Measurements from ENCODE around the gene GAS6.

GAS6 gene

DNA sequence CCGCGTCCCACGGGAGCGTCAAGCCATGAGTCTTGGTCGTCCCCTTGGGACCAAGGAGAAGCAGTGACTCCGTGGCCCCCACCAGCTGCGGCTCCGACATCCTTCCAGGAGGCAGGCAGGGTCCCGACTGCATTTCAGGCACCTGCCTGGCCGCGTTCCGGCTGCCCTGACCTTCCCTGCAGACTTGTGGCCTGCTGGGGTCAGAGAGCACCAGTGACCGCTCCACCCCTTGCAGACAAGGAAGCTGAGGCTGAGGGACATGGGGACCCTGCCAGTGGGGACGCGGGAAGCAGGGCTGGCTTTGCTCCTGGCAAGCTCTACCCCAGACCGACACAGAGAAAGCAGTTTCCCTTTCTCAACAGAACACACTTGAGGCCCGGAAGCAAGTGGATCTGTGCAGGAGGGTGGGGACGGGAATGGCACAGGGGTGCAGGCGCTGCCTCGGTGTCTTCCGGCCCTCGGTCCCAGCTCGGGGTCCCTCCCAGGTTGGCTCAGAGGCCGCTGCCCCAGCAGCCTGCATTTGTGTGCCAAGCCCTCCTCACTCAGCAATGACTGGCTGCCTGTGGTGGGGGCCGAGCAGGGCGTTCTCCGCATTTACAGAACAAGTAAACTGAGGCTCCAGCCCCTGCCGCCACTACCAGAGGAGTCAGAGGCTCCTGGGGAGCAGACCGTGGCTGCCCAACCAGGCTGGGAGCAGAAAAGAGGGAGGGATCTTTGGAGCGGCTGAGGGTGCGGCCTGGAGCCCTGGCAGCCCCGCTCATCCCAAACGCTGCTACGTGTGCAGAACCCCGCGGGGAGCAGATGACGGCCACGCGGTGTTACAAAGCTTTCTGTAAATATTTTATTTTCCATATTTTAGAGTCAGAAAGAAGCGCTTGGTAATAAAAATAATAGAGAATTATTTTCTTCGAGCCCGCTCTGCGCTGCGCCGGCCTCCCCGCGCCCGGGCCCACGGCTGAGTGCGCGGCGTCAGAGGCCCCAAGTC is 43.9 kb downstream of the GAS6 start:
- DNase-seq: peak; percentile 35

GRCh38 chr13:113819341-113819730 is 44.5 kb downstream of the GAS6 start:
- no peak for DNase-seq

GRCh38 chr13:113818700-113819295 is 45.1 kb downstream of the GAS6 start:
- no peak for DNase-seq

GRCh38 chr13:113817860-113818691 is 45.8 kb downstream of the GAS6 start:
- DNase-seq: no peak

DNA sequence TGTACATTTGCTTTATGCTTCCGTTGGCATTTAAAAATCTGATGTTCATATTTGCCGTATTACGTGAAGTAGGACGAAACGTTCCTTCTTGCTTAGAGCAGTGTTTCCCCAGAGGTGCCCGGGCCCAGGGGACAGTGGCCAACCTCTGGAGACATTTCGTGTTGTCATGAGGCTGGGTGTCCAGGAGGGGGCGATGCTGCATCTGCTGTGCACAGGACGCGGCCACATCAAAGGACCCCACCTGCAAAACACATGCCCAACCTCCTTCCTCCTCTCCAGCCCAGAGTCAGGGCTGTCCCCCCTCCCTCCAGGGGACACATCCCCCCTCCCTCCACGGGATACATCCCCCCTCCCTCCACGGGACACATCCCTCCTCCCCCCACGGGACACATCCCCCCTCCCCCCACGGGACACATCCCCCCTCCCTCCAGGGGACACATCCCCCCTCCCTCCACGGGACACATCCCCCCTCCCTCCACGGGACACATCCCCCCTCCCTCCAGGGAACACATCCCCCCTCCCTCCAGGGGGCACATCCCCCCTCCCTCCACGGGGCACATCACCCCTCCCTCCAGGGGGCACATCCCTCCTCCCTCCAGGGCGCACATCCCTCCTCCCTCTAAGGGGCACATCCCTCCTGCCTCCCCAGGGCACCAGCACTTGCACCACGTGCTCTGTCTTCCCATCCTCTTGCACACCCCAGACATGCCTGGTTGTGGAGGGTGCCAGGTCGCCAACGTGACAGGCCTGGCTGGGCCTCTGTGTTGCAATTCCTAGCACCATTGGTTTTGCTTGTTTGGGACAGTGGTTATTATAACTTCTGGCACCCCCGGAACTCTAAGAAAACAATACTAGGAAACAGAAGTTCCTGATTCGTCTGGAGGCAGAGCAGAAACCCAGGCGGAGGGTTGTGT is 46.7 kb downstream of the GAS6 start:
- peak; percentile 76 for DNase-seq

- DNase-seq: no peak
These were observed 47.5 kb downstream of the GAS6 start for GRCh38 chr13:113816254-113816929.

GRCh38 chr13:113815151-113816058 is 48.5 kb downstream of the GAS6 start:
- no peak for DNase-seq

DNA sequence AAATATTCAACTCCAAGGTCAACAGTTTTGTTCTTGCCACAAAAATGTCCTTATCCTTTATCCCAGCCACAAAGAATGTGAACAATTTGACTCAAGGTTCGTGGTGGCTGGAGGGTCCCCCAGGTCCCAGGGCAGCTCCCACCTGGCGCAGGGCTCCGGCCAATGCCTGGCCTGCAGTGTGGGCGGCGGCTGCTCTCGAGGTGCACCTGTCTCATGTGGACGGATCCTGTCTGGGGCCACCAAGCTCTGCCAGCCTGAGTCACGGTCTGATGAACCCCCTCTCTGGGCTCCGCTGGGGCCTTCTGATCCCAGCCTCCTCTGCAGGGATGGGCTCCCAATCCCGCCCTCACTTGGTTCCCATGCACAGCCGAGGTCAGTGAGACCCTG is 49.4 kb downstream of the GAS6 start:
- DNase-seq: peak; percentile 62

GRCh38 chr13:113813749-113814434 is 50.0 kb downstream of the GAS6 start:
- no peak for DNase-seq

- no peak for DNase-seq
These were observed 50.7 kb downstream of the GAS6 start for GRCh38 chr13:113813070-113813748.

DNA sequence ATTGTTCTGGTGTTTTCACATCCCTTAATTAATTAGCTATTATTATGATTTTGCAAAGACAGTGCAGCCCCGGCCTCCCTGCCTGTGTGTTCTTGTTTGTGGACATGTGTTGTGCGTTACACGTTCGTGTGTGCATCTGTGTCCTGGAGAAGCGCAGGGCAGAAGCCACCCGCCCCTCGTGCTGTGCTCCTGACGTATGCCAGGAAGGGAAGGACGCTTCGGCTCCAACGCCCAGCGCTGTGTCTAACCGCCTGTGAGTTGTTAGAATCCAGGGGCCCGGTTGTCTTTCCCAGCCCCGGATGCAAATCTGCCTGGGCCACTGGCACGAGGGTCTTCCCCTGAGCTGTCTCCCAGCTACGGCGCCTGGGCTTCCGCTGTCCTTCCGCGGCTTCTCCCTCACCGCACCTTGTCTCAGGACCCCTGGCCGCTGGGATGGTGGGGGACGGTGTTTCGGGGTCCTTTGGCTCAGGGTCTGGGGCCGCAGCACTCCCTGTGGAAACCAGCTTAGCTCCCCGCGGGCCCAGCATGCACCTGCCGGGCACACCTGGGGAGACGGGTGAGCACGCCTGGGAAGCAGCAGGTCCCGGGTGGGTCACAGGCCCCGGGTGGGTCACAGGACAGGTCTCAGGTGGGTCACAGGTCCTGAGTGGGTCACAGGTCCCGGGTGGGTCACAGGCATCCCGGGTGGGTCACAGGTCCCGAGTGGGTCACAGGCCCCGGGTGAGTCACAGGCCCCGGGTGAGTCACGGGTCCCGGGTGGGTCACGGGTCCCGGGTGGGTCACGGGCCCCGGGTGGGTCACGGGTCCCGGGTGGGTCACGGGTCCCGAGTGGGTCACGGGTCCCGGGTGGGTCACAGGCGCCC is 51.5 kb downstream of the GAS6 start:
- no peak for DNase-seq

GRCh38 chr13:113811081-113811928 is 52.6 kb downstream of the GAS6 start:
- DNase-seq: no peak

GRCh38 chr13:113810640-113811039 is 53.2 kb downstream of the GAS6 start:
- DNase-seq: no peak

GRCh38 chr13:113809934-113810333 is 53.9 kb downstream of the GAS6 start:
- DNase-seq: no peak

DNA sequence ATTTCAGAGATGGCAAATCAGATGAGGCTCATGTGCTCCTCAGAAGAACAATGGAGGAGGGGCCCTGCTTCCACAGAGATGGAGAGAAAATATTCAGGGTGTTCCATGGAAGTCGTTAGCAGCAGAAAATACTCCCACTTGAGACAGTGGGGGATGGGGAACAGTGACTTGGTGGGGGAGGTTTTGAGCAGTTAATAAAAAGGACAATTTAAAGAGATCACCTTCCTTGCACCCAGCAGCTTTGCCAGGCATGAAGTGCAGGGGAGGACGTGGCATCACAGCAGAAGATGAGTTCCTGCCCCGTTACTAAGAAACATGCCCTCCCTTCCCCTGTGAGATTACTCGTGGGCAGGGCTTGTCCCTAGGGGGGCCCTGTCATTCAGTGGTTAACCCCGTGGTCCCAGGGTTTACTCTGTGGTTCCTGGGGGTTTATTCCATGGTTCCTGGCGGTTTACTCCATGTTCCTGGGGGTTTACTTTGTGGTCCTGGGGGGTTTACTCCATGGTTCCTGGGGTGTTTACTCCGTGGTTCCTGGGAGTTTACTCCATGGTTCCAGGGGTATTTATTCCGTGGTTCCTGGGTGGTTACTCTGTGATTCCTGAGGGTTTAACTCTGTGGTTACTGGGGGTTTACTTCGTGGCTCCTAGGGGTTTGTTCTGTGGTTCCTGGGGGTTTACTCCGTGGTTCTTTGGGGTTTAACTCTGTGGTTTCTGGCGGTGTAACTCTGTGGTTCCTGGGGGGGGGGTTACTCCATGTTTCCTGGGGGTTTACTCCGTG is 55.6 kb downstream of the GAS6 start:
- DNase-seq: no peak

DNA sequence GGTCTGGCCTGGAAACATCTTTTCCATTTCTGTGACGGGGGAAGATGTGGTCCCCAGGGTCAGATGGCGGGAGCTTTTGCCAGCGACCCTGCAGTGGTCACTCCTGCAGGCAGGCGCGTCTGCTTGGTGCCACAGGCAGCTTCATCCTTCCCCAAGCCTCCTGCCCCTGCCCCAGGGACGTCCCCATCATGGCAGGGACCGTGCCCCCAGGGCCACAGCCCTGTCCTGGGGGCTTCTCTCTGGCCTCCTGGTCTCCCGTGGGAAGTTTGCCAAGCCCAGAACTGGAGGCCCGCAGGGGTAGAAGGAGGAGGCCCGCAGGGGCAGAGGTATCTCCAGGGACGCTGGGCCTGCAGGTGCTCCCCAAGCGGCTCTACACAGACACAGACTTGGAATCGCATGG is 57.4 kb downstream of the GAS6 start:
- DNase-seq: no peak

Data from fibroblast of skin of scalp (primary cell).